Endometrium (tissue), 2 donors: ENCODE measurements around the gene KRTAP4-2.
"Not testable (repeated sequence)": the region's sequence is repeated elsewhere in the genome, so short reads cannot be mapped to it uniquely, and the experiment has no call there.

Experiments used
- FAIRE-seq: peaks from 2 replicates; lab custom pipeline; 2012; peaks lifted over from hg19 to GRCh38; lab: Jason Lieb, UNC
- donor health status: control.
- donor health status: control.

Gene KRTAP4-2

DNA sequence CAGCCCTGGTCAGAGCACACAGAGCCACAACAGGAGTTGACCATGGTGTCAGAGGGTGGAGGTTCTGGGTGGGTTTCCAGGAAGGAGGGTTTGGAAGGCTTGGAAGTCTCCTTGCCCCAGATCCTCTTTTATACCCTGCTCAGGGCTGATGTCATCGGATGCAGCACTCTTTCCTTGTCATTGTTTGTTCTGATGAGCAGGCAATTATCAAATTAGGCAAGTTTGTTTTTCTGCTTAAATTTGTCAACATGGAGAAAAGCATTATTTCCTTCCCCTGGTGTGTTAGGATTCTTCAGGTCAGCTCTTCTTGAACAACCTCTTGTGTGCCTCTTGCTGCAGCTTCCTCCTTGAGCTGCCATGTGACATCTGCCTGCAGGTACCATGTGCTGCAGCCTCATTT is 17.4 kb downstream of the KRTAP4-2 start, which contains the start of gene KRTAP4-4:
TSS of gene KRTAP4-4 (minus strand) at position 101 of the 400 bp plus-strand sequence. CDS start at position 44, 57 bp downstream.
- no peak for FAIRE-seq

DNA sequence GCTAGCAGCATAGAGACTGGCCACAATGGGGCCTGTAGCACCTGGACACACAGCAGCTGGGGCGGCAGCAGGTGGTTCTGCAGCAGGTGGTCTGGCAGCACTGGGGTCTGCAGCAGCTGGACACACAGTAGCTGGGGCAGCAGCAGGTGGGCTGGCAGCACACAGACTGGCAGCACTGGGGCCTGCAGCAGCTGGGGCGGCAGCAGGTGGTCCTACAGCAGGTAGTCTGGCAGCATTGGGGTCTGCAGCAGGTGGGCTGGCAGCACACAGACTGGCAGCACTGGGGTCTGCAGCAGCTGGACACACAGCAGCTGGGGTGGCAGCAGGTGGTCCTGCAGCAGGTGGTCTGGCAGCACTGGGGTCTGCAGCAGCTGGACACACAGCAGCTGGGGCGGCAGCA is 17.8 kb downstream of the KRTAP4-2 start:
- not testable (repeated sequence) for FAIRE-seq

DNA sequence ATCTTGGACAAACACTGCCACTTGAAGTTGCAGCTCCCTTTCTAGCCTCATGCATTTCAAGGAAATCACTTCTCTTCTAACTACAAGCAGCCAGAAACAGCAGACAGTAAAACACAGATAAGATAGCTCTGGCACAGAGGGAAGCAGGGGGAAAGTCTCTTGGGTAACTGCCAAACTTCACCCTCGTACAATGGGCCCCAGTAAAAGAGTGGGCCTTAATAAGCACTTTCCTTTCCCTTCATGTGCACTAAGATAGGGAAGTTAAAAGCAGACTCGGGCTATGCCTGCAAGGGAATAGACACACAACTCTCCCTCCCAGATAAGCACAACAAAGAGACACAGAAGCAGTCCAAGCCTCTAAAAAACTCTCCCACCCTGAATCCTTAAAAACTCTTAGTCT is 24.2 kb downstream of the KRTAP4-2 start:
- no peak for FAIRE-seq

DNA sequence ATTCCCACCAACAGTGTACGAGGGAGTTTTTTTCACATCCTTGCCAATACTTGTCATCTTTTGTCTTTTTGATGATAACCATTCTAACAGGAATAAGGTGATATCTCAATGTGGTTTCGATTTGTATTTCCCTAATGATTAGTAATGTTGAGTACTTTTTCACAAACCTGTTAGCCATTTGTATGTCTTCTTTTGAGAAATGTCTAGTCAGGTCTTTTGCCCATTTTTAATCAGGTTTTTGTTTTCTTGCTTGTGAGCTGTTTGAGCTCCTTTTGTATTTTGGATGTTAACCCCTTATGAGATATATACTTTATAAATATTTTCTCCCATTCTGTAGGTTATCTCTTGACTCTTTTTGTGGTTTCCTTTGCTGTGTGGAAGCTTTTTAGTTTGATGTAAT is 26.5 kb downstream of the KRTAP4-2 start:
- no peak for FAIRE-seq

DNA sequence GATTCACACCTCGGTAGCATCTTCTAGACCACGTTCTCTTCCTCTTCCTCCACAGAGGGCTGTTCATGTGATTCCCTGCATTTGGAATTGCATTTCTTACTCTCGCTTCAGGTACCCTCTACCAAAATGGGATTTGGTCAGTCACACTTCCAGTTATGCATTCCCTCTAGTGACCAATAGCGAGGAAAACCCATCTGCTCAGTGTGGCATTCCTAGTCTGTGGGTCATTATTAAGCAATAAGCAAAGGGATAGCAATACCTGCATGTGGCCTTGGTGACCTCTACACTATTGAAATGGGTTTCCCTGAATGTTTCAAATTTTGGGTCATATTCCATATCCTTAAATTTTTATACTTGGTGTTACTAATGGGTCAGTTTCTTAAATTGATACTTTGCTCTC is 28.0 kb downstream of the KRTAP4-2 start:
- no peak for FAIRE-seq

DNA sequence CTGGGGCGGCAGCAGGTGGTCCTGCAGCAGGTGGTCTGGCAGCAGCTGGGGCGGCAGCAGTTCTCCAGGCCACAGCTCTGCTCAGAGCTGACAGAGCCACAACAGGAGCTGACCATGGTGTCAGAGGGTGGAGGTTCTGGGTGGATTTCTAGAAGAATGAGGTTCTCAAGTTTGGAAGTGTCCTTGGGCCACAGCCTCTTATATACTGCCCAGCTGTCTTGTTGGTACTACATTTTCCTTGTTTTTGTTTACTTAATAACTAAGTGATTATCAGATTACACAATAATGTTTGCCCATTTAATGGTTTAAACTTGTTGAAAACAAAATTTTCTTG is 28.4 kb downstream of the KRTAP4-2 start, which contains the start of gene KRTAP4-5:
TSS of gene KRTAP4-5 (minus strand) at position 174 of the 334 bp plus-strand sequence. CDS start at position 116, 58 bp downstream.
- no peak for FAIRE-seq

GRCh38 chr17:41148971-41149651 is 28.9 kb downstream of the KRTAP4-2 start:
- not testable (repeated sequence) for FAIRE-seq

GRCh38 chr17:41147531-41148204 is 30.4 kb downstream of the KRTAP4-2 start:
- FAIRE-seq: no peak

- no peak for FAIRE-seq
These were observed 32.8 kb downstream of the KRTAP4-2 start for GRCh38 chr17:41145261-41145660.

GRCh38 chr17:41144846-41145245 is 33.2 kb downstream of the KRTAP4-2 start:
- no peak for FAIRE-seq

DNA sequence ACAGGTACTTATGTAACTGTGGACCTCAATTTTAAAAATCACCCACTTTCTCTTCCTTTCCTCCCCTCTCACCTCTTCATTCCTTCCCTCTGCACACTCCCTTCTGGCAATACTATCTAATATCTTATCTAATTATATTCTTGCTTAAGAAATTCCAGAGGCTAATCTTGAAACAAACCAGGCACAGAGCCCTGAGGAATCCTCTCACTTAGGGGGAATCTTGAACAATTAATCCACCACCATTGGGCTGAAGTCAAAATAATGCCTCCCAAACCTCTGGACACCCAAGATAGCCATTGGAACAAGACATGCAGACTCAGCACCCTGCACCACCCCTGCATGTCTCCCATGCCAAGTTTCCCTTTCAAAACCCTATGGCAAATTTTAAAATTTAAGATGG is 36.7 kb downstream of the KRTAP4-2 start:
- FAIRE-seq: no peak

DNA sequence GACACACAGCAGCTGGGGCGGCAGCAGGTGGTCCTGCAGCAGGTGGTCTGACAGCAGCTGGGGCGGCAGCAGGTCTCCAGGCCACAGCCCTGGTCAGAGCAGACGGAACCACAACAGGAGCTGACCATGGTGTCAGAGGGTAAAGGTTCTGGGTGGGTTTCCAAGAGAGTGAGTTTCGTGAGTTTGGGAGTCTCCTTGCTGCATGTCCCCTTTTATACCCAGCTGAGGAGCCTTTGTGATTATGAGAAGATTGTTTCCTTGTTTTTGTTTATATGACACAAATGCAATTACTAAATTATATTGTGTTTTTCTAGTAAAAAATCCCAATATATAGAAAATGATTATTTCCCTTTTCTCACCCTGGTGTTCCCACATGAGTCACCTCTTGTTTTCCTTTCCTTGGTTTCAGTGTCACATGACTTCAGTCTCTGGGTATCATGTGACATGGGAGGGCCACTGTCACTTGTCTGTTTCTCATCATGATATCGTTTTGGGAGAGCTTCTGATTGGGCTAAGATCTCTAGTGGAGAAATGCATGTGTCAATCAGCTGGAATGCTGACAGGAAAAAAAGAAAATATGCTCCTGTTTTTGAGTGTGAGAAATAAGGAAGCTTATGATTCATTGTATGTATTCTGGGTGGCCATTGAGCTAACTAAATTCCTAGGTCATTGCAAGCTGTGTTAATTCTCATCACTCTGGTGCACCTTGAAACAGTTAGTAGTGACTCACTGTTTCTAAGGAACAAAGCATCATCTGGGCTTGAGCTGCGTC is 37.5 kb downstream of the KRTAP4-2 start, which contains the start of gene KRTAP4-6:
TSS of gene KRTAP4-6 (minus strand) at position 185 of the 772 bp plus-strand sequence. CDS start at position 128, 57 bp downstream.
- FAIRE-seq: no peak

GRCh38 chr17:41139865-41140264 is 38.2 kb downstream of the KRTAP4-2 start:
- not testable (repeated sequence) for FAIRE-seq

DNA sequence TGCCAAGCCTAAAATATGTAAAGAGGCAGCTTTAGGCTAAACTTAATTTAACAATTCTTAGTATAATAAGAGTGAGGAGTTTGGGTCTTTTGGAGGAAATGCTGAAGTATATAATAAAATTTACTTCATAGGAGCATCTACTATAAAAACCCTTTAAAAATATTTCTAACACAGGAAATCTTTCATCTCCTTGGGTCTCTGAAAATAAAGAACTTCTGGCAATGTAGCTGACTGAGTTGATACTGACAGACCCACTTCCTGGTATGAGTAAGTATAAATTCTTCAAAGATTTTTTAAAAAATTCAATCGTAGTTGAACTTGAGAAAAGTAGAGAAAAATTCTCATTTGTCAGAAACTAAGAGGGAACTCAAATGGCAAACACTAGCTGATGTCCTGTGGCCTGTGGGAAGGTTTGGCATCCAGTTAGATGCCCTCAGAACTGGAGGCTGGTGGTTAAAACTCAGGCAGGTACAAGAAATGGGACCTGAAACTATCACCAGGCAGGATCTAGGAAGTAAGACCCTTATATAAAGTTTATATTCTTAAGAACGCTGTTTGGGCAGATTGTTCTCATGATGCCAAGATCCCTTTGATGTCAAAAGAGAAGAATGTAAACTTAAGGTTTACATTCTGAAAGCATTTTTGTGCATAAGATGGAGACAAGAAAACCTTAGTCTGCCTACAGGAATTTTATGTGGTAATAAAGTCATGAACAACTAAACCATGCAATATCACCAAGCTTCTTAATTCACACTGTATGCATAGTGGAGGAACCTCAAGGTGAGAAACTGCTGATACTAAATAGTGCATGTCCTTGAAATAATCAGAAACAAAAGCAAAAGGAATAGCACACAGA is 43.9 kb downstream of the KRTAP4-2 start:
- FAIRE-seq: no peak

- no peak for FAIRE-seq
These were observed 46.0 kb downstream of the KRTAP4-2 start for GRCh38 chr17:41131979-41132378.
